Keratinocyte (primary cell): Measurements from ENCODE around the gene PCSK6. TPM values are rescaled to one million over a fixed set of nuclear protein-coding genes. Genes with fewer than 3 reads are reported as not detected.

Source experiments
- DNase-seq: peaks from one replicate; pipeline ENCODE4 v3.0.0-alpha.2; 2011; ENCODE audit warnings: low read depth, missing footprints, low spot score
- FAIRE-seq: peaks from 2 replicates; lab custom pipeline; 2011; peaks lifted over from hg19 to GRCh38; lab: Jason Lieb, UNC
- H2AFZ ChIP-seq: 2 replicates; pipeline ENCODE4 v1.6.0; 2012; ENCODE audit warnings: low read length, control low read depth, inconsistent platforms; ENCODE audit not compliant: control insufficient read depth
- H3K27ac ChIP-seq: 2 replicates; pipeline ENCODE4 v1.5.1; 2011; ENCODE audit warnings: low read length; ENCODE audit not compliant: control insufficient read depth, insufficient read depth
- H3K27me3 ChIP-seq: 3 replicates; pipeline ENCODE4 v1.6.0; 2011; ENCODE audit warnings: low read length; ENCODE audit not compliant: control insufficient read depth, insufficient read depth; ENCODE audit errors: extremely low read depth
- H3K36me3 ChIP-seq, 2 experiments: 2 replicates in 1 of 2; 3 replicates in 1 of 2; pipeline ENCODE4 v1.5.1; 2011; ENCODE audit warnings: low read length in 2 of 2, mild to moderate bottlenecking in 1 of 2; ENCODE audit not compliant: control insufficient read depth in 2 of 2, insufficient read depth in 2 of 2; ENCODE audit errors: extremely low read depth in 1 of 2
- H3K4me1 ChIP-seq: 3 replicates; pipeline ENCODE4 v1.5.1; 2011; ENCODE audit warnings: low read length; ENCODE audit not compliant: control insufficient read depth, insufficient read depth; ENCODE audit errors: extremely low read depth
- H3K4me2 ChIP-seq: 3 replicates; pipeline ENCODE4 v1.6.0; 2011; ENCODE audit warnings: low read depth, low read length; ENCODE audit not compliant: control insufficient read depth, insufficient read depth; ENCODE audit errors: extremely low read depth
- H3K4me3 ChIP-seq, 3 experiments: fragments of 200-600 bp in 1 of 3; sonication (generic) in 1 of 3; 2 replicates in 2 of 3; 3 replicates in 1 of 3; pipeline ENCODE4 v1.5.1; 2011 to 2016; ENCODE audit warnings: low read length in 3 of 3, mild to moderate bottlenecking in 3 of 3, control low read depth in 2 of 3, inconsistent platforms in 1 of 3, low read depth in 1 of 3, mixed read lengths in 1 of 3, mixed run types in 1 of 3, moderate library complexity in 1 of 3; ENCODE audit not compliant: control insufficient read depth in 2 of 3, insufficient read depth in 2 of 3; ENCODE audit errors: extremely low read depth in 1 of 3
- H3K79me2 ChIP-seq: 2 replicates; pipeline ENCODE4 v1.6.0; 2012; ENCODE audit warnings: low read length; ENCODE audit not compliant: control insufficient read depth, insufficient read depth
- H3K9ac ChIP-seq: 3 replicates; pipeline ENCODE4 v1.6.0; 2011; ENCODE audit warnings: low read length; ENCODE audit not compliant: control insufficient read depth, insufficient read depth; ENCODE audit errors: extremely low read depth
- H3K9me1 ChIP-seq: 3 replicates; pipeline ENCODE4 v1.6.0; 2011; ENCODE audit warnings: low read length; ENCODE audit not compliant: control insufficient read depth, insufficient read depth; ENCODE audit errors: extremely low read depth
- H3K9me3 ChIP-seq: 2 replicates; pipeline ENCODE4 v1.5.1; 2012; ENCODE audit warnings: low read depth, low read length; ENCODE audit not compliant: control insufficient read depth
- H4K20me1 ChIP-seq: 3 replicates; pipeline ENCODE4 v1.6.0; 2011; ENCODE audit warnings: low read length; ENCODE audit not compliant: control insufficient read depth, insufficient read depth; ENCODE audit errors: extremely low read depth
- CTCF ChIP-seq, 3 experiments: IDR thresholded peaks in 1 of 3; conservative IDR thresholded peaks in 1 of 3; optimal IDR thresholded peaks in 1 of 3; 2 replicates in 2 of 3; 3 replicates in 1 of 3; pipeline versions ENCODE3 to v1.5.1; 2011; ENCODE audit warnings: low read length in 3 of 3, mild to moderate bottlenecking in 3 of 3, moderate library complexity in 2 of 3, control low read depth in 1 of 3, inconsistent platforms in 1 of 3; ENCODE audit not compliant: insufficient read depth in 2 of 3; ENCODE audit errors: extremely low read depth in 1 of 3
- EZH2 ChIP-seq: IDR thresholded peaks from one replicate; pipeline ENCODE4 v1.6.1; 2012; ENCODE audit warnings: inconsistent platforms, mild to moderate bottlenecking, low read length, moderate library complexity
- dilution Hi-C: fragments of 300-500 bp; cut with MboI; formaldehyde crosslinking; loops from one replicate; pipeline ENCODE4 v1.7.0; 2020; ENCODE audit warnings: low sequenced_read_pairs; ENCODE audit not compliant: extremely low pct_ligation_motif_present
- polyA plus RNA-seq, 5 experiments: library from polyadenylated mRNA; depleted of rRNA in 3 of 5; stranded (reverse) in 3 of 5; stranded (forward) in 1 of 5; unstranded in 1 of 5; fragments of >200 nt; gene quantifications; 1 replicate in 1 of 5; 2 replicates in 3 of 5; 3 replicates in 1 of 5; pipeline versions ENCODE4 v1.2.1 to v1.2.3, GENCODE V29; 2011 to 2012; ENCODE audit warnings: missing spikeins in 2 of 5, low read depth in 1 of 5, low replicate concordance in 1 of 5

PCSK6 gene
- polyA plus RNA-seq, 1 donor (not counting 4 experiments of a cell fraction or from before 2014, with no cell fraction given): 3.1 TPM

GRCh38 chr15:101266034-101266433 is 223.5 kb downstream of the PCSK6 start:
- DNase-seq: no peak
- no peak overlapping the region for H3K4me3 ChIP-seq
- no peak for FAIRE-seq
- no peaks in the 10 kb centered on the region for H3K9me1 ChIP-seq
- no peak overlapping the region for H3K27ac ChIP-seq
- H2AFZ ChIP-seq: no peak overlapping the region
- H3K79me2 ChIP-seq: no peaks in the 10 kb centered on the region
- no peak overlapping the region for H3K4me2 ChIP-seq
- TF ChIP-seq EZH2 (no peak), CTCF (optimal IDR thresholded peaks at IDR 0.05 in 1 of 3, IDR thresholded peaks at IDR 0.05 in 1 of 3, conservative IDR thresholded peaks at IDR 0.05 in 1 of 3; ENCODE audit: extremely low read depth in 1 of 3, insufficient read depth in 2 of 3, low read length in 3 of 3) (no peak)
- dilution Hi-C loops: no loop called here
- no peaks in the 10 kb centered on the region for H3K27me3 ChIP-seq
- peaks cover 4 to 19% of the 10 kb centered on the region in 2 experiments for H3K36me3 ChIP-seq
- peaks cover 4% of the 10 kb centered on the region for H4K20me1 ChIP-seq
- no peaks in the 10 kb centered on the region for H3K9me3 ChIP-seq
- H3K4me1 ChIP-seq: no peaks in the 10 kb centered on the region
- H3K9ac ChIP-seq: no peak overlapping the region

- Histone ChIP-seq H3K4me3 (no peak overlapping the region), H3K27me3 (no peaks in the 10 kb centered on the region), H3K4me1 (no peaks in the 10 kb centered on the region), H3K9me1 (no peaks in the 10 kb centered on the region), H3K79me2 (no peaks in the 10 kb centered on the region), H3K27ac (no peak overlapping the region), H4K20me1 (peaks cover 4% of the 10 kb centered on the region), H3K36me3 (peaks cover 2 to 12% of the 10 kb centered on the region in 2 experiments), H3K9ac (no peak overlapping the region), H2AFZ (no peak overlapping the region), H3K4me2 (no peak overlapping the region), H3K9me3 (no peaks in the 10 kb centered on the region)
- no peak for TF ChIP-seq CTCF (optimal IDR thresholded peaks at IDR 0.05 in 1 of 3, IDR thresholded peaks at IDR 0.05 in 1 of 3, conservative IDR thresholded peaks at IDR 0.05 in 1 of 3; ENCODE audit: extremely low read depth in 1 of 3, insufficient read depth in 2 of 3, low read length in 3 of 3)
- TF ChIP-seq EZH2: no peak
- DNase-seq: no peak
- no peak for FAIRE-seq
- dilution Hi-C loops: no loop called here
Measured at GRCh38 chr15:101264911-101265641, 224.4 kb downstream of the PCSK6 start.
